Naive thymus-derived CD8-positive, alpha-beta T cell (primary cell): Measurements from ENCODE around the gene AHCY. TPM values are rescaled to one million over a fixed set of nuclear protein-coding genes. Genes with fewer than 3 reads are reported as not detected.
"Not testable (repeated sequence)": the region's sequence is repeated elsewhere in the genome, so short reads cannot be mapped to it uniquely, and the experiment has no call there.

Source experiments
- ATAC-seq, 2 donors: fragments of 150-1000 bp; cut with Tn5 transposase in 1 of 2; sonication (Bioruptor Pico), chemical (Tn5 transposase) in 1 of 2; 1 replicate in 1 of 2; 2 replicates in 1 of 2; pipeline ENCODE4 v1.10.0; 2021; ENCODE audit warnings: mild to moderate bottlenecking in 2 of 2, moderate library complexity in 2 of 2
- POLR2A ChIA-PET: fragments of 350-600 bp; sonication (Branson Sonifier 250); formaldehyde crosslinking; loops from one replicate; lab custom pipeline; 2021; ENCODE audit warnings: antibody characterized with exemption; lab: Charles Lee
- DNase-seq, 10 donors: peaks; one replicate each; pipeline versions ENCODE4 v3.0.0 to v3.0.0-alpha.2; 2020 to 2022
- H3K27ac Mint-ChIP-seq, 10 donors: one replicate each; pipeline ENCODE4 v1.8.0; 2020 to 2022; ENCODE audit warnings: mild to moderate bottlenecking in 10 of 10, mixed read lengths in 10 of 10, moderate library complexity in 4 of 10, inconsistent platforms in 1 of 10
- H3K27me3 Mint-ChIP-seq, 5 donors: one replicate each; pipeline ENCODE4 v1.8.0; 2021 to 2022; ENCODE audit warnings: mixed read lengths in 5 of 5
- H3K36me3 Mint-ChIP-seq, 3 donors: one replicate each; pipeline ENCODE4 v1.8.0; 2020 to 2022; ENCODE audit warnings: mixed read lengths in 3 of 3, mild to moderate bottlenecking in 2 of 3, inconsistent platforms in 1 of 3
- H3K4me1 Mint-ChIP-seq, 4 donors: one replicate each; pipeline ENCODE4 v1.8.0; 2021 to 2022; ENCODE audit warnings: mixed read lengths in 4 of 4
- H3K4me3 Mint-ChIP-seq, 10 donors: one replicate each; pipeline ENCODE4 v1.8.0; 2020 to 2022; ENCODE audit warnings: mild to moderate bottlenecking in 10 of 10, mixed read lengths in 10 of 10, moderate library complexity in 6 of 10, inconsistent platforms in 1 of 10
- H3K9me3 Mint-ChIP-seq, 9 donors: one replicate each; pipeline ENCODE4 v1.8.0; 2020 to 2022; ENCODE audit warnings: mixed read lengths in 9 of 9, mild to moderate bottlenecking in 3 of 9, inconsistent platforms in 1 of 9, moderate library complexity in 1 of 9
- polyA plus RNA-seq, 3 donors: library from polyadenylated mRNA; unstranded; fragments of 300-500 nt; fragmentation: Illumina TruSeq; gene quantifications; one replicate each; pipeline ENCODE4 v1.2.3, GENCODE V29; 2021
- total RNA-seq, 8 experiments: library from RNA in 2 of 8; stranded (reverse) in 2 of 8; gene quantifications; one replicate each; pipeline ENCODE4 v1.2.3 and lab custom pipeline; 2021 to 2026

The AHCY gene
- total and polyA plus RNA-seq, 5 experiments from 2014 or later = 26.8 to 40.8 (median 30.5) TPM

DNA sequence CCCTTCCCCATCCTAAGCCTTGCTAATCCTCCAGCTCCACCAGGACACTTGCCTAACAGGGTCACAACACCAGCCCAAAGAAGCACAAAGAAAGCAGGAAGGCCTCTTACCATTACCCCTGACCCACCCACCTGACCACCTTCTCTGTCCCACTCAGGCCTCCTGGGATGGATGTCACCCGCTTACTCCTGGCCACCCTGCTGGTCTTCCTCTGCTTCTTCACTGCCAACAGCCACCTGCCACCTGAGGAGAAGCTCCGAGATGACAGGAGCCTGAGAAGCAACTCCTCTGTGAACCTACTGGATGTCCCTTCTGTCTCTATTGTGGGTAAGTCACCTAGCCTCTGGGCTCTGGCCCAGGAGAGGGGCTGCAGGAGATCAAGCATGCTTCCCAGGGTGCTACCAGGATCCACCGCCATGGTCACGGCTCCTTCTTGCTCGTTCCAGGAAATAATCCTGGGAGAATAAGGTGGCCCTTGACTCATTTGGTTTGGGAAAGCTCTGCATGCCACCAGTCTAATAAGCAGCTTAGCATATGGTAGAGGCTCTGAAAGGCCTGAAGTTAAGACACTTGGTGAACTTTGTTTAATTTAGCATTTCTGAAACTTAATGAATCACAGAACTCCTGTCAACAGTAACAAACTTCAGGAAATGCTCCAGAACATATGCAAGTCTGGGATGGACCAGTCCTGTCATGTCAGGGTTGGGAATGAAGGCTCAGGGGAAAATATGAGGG, 42.8 kb downstream of the AHCY start:
- Mint-ChIP-seq H3K27ac (no peak overlapping the region), H3K36me3 (no peaks in the 10 kb centered on the region), H3K27me3 (no peaks in the 10 kb centered on the region), H3K9me3 (no peaks in the 10 kb centered on the region), H3K4me1 (peaks cover 0 to 8% (median 1%) of the 10 kb centered on the region in 4 donors), H3K4me3 (no peak overlapping the region)
- DNase-seq (no peak), ATAC-seq (no peak)
- POLR2A ChIA-PET = no interaction called here

DNA sequence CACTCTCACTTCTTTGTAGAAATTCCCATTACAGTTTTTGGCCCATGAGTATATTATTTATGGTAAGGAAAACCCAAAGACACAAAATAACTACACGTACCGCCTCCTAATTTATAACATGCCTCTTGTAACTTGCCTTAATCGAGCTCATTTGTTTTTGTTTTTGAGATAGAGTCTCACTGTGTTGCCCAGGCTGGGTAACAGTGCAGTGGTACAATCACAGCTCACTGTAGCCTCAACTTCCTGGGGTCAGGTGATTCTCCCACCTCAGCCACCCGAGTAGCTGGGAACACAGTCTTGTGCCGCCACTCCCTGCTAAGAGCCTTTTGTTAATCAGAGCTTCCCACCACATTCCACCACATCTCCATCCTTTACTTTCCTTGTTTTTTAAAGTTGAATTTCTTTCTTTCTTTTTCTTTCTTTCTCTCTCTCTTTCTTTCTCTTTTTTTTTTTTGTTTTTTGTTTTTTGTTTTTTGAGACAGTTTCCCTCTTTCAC, 46.5 kb downstream of the AHCY start:
- H3K36me3 Mint-ChIP-seq = no peaks in the 10 kb centered on the region
- DNase-seq = no peak
- peaks cover 0 to 2% (median 0%) of the 10 kb centered on the region in 4 donors for H3K4me1 Mint-ChIP-seq
- peaks cover 0 to 1% (median 0%) of the 10 kb centered on the region in 5 donors for H3K27me3 Mint-ChIP-seq
- POLR2A ChIA-PET = no interaction called here
- ATAC-seq = no peak
- no peak overlapping the region for H3K4me3 Mint-ChIP-seq
- peak overlapping the region in 1 of 10 donors; percentile 56 for H3K27ac Mint-ChIP-seq
- H3K9me3 Mint-ChIP-seq = no peaks in the 10 kb centered on the region

DNA sequence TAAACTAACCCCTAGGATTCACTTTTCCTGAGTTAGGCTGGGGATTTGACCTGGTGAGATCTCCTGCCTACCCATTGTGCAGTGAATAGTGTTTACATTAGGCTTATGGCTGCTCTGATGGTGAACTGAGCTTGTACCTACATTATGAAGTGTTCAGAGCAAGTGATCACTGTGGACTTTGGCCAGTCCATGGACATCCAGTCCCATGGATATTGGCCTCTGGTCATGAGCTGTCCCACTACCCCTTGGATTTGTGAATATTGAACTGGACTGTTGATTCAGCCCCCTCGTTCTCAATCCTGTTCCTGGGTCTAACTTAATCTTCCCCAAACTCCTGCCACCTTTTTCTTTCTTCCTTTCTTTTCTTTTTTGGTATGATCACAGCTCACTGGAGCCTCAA, 48.2 kb downstream of the AHCY start:
- Mint-ChIP-seq H3K27me3 (peaks cover 0 to 1% (median 0%) of the 10 kb centered on the region in 5 donors), H3K4me3 (no peak overlapping the region)
- POLR2A ChIA-PET = no interaction called here

GRCh38 chr20:34252431-34253086, 50.6 kb downstream of the AHCY start:
- H3K36me3 Mint-ChIP-seq, DNase-seq, ATAC-seq, H3K27ac Mint-ChIP-seq, POLR2A ChIA-PET, H3K27me3 Mint-ChIP-seq, H3K9me3 Mint-ChIP-seq, H3K4me3 Mint-ChIP-seq: not testable (repeated sequence)
- peaks cover 8 to 12% (median 10%) of the 10 kb centered on the region in 4 donors for H3K4me1 Mint-ChIP-seq

More for the DNA sequence above, 48.2 kb downstream of the AHCY start:
- DNase-seq (no peak), ATAC-seq (no peak)
- Mint-ChIP-seq H3K9me3 (no peaks in the 10 kb centered on the region), H3K4me1 (peaks cover 0 to 2% (median 1%) of the 10 kb centered on the region in 4 donors), H3K36me3 (no peaks in the 10 kb centered on the region), H3K27ac (no peak overlapping the region)

DNA sequence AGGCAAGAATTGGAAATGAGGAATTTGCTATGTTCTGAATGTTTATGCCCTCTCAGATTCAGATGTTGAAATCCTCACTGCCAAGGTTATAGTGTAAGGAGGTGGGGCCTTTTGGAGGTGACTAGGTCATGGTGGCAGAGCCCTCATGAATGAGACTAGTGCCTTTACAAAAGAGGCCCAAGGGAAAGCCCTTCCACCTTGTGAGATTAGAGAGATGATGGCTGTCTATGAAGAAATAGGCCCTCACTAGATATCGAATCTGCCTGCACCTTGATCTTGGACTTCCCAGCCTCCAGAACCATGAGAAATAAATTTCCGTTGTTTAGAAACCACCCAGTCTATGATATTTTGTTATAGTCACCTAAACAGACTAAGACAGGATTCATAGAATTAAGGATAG, 51.5 kb downstream of the AHCY start:
- Mint-ChIP-seq H3K27ac (no peak overlapping the region), H3K27me3 (peaks cover 0 to 1% (median 0%) of the 10 kb centered on the region in 5 donors), H3K4me3 (no peak overlapping the region), H3K9me3 (no peaks in the 10 kb centered on the region), H3K36me3 (no peaks in the 10 kb centered on the region), H3K4me1 (peaks cover 7 to 12% (median 10%) of the 10 kb centered on the region in 4 donors)
- no peak for ATAC-seq
- POLR2A ChIA-PET = no interaction called here
- DNase-seq = no peak

DNA sequence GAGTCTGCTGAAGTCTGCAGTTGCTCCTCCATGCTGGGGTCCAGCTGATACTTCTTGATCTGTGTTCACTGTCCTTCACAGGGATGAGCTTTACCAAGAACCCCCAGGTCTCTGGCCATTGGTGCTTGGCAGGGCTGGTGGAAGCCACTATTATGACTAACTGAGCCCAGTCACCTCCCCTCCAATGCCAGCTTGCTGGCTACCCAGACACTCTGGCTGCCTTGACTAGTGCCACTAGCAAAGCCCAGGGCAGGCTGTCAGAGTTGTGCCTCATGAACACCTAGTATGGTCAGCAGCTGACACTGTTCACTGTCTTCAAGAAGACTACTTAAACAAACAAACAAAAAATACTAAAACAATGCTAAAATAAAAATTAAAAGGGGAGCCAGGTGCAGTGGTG, 53.1 kb downstream of the AHCY start:
- Mint-ChIP-seq H3K9me3 (no peaks in the 10 kb centered on the region), H3K36me3 (no peaks in the 10 kb centered on the region), H3K27ac (peak overlapping the region in 1 of 10 donors; percentile 51), H3K4me1 (peaks cover 6 to 12% (median 10%) of the 10 kb centered on the region in 4 donors), H3K4me3 (no peak overlapping the region), H3K27me3 (peaks cover 0 to 1% (median 0%) of the 10 kb centered on the region in 5 donors)
- POLR2A ChIA-PET = no interaction called here
- DNase-seq = no peak
- no peak for ATAC-seq

DNA sequence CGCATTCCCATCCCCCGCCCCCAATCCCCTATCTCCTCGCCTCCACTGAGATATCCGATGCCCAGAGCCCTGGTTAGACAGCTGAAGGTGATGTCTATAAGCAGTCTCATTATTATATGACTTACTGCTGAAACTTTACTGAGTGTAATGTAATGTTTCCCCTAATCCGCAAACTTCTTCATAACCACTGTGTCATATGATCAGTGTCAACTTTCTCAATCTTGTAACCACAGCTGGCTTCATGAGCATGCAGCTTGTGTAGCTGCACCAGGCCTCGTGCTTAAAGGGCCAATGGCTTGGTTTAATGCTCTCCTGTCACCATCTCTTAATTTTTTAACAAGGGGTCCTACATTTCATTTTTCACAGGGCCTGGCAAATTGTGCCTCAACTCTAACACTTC, 53.9 kb downstream of the AHCY start:
- no peaks in the 10 kb centered on the region for H3K9me3 Mint-ChIP-seq
- H3K4me3 Mint-ChIP-seq = no peak overlapping the region
- H3K36me3 Mint-ChIP-seq = no peaks in the 10 kb centered on the region
- H3K4me1 Mint-ChIP-seq = peaks cover 6 to 12% (median 10%) of the 10 kb centered on the region in 4 donors
- H3K27ac Mint-ChIP-seq = peak overlapping the region in 4 of 10 donors; percentile 9 to 51 (median 46)
- peak in 1 of 2 donors; percentile 67 for ATAC-seq
- POLR2A ChIA-PET = no interaction called here
- H3K27me3 Mint-ChIP-seq = peaks cover 0 to 1% (median 0%) of the 10 kb centered on the region in 5 donors
- DNase-seq = peak in 2 of 10 donors; percentile 9 to 23

DNA sequence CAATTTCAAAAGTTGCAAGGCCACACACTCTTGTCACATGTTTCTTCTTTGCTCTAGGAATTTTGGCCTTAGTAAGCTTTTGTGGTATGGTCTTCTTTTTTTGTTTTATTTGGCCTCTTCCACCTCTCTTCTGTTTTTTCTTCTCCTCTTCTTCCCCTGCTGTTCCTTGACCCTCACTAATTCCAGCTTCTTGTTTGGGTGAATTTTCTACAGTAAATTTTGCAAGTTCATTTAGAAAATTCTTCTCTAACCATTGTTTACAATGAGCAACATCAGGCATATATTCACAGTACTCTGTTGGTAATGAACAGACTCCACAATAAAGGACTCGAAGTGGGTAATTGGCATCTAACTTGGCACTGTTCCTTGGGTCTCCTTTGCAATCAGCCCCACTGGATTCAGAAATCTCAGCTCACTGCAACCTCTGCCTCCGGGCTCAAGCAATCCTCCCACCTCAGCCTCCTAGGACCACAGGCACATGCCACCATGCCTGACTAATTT, 57.0 kb downstream of the AHCY start:
- H3K4me1 Mint-ChIP-seq = peaks cover 8 to 23% (median 18%) of the 10 kb centered on the region in 4 donors
- no peaks in the 10 kb centered on the region for H3K36me3 Mint-ChIP-seq
- no peak for DNase-seq
- H3K4me3 Mint-ChIP-seq = no peak overlapping the region
- no peak for ATAC-seq
- H3K27ac Mint-ChIP-seq = peak overlapping the region in 1 of 10 donors; percentile 14
- H3K27me3 Mint-ChIP-seq = no peaks in the 10 kb centered on the region
- POLR2A ChIA-PET = no interaction called here
- no peaks in the 10 kb centered on the region for H3K9me3 Mint-ChIP-seq

GRCh38 chr20:34243377-34243776, 59.8 kb downstream of the AHCY start:
- ATAC-seq (no peak), DNase-seq (no peak)
- POLR2A ChIA-PET = interaction anchor here (0.6 to 0.7 kb wide), 2 partner anchors 21 to 1571 kb away, joined by 3 to 5 read pairs; no protein-coding TSS in a partner anchor
- peaks cover 0 to 6% (median 3%) of the 10 kb centered on the region in 9 donors for H3K9me3 Mint-ChIP-seq
- H3K27me3 Mint-ChIP-seq = peaks cover 0 to 2% (median 0%) of the 10 kb centered on the region in 5 donors
- H3K4me3 Mint-ChIP-seq = no peak overlapping the region
- peaks cover 0 to 3% (median 0%) of the 10 kb centered on the region in 3 donors for H3K36me3 Mint-ChIP-seq
- H3K4me1 Mint-ChIP-seq = peaks cover 9 to 32% (median 25%) of the 10 kb centered on the region in 4 donors
- H3K27ac Mint-ChIP-seq = no peak overlapping the region

GRCh38 chr20:34242879-34243278, 60.3 kb downstream of the AHCY start:
- ATAC-seq (no peak), DNase-seq (no peak)
- Mint-ChIP-seq H3K4me3 (no peak overlapping the region), H3K27me3 (peaks cover 0 to 4% (median 0%) of the 10 kb centered on the region in 5 donors), H3K4me1 (peaks cover 9 to 32% (median 25%) of the 10 kb centered on the region in 4 donors), H3K27ac (peak overlapping the region in 2 of 10 donors; percentile 11 to 18), H3K9me3 (peaks cover 2 to 11% (median 8%) of the 10 kb centered on the region in 9 donors), H3K36me3 (peaks cover 0 to 7% (median 4%) of the 10 kb centered on the region in 3 donors)
- POLR2A ChIA-PET = no interaction called here

GRCh38 chr20:34242015-34242414, 61.1 kb downstream of the AHCY start:
- ATAC-seq, H3K27me3 Mint-ChIP-seq, H3K36me3 Mint-ChIP-seq, DNase-seq, H3K4me3 Mint-ChIP-seq, POLR2A ChIA-PET: not testable (repeated sequence)
- peaks cover 2 to 17% (median 16%) of the 10 kb centered on the region in 9 donors for H3K9me3 Mint-ChIP-seq
- H3K4me1 Mint-ChIP-seq = peaks cover 9 to 32% (median 25%) of the 10 kb centered on the region in 4 donors
- peak overlapping the region in 2 of 10 donors; percentile 3 to 18 for H3K27ac Mint-ChIP-seq
